Stimulated activated CD4-positive, alpha-beta T cell treated with anti-CD3 and anti-CD28 coated beads, Interleukin-15, amount 100 ng/mL, for 1 hour (primary cell): ENCODE measurements around the gene BNC1.
"Not testable (repeated sequence)": the region's sequence is repeated elsewhere in the genome, so short reads cannot be mapped to it uniquely, and the experiment has no call there.

Source experiments
- DNase-seq, 2 donors: peaks; one replicate each; pipeline ENCODE4 v3.0.0-alpha.2; 2020; ENCODE audit warnings: low read depth in 1 of 2, low spot score in 1 of 2

Gene BNC1

GRCh38 chr15:83299462-83299861 is 15.0 kb upstream of the BNC1 start:
- DNase-seq: no peak

- no peak for DNase-seq
These were observed 11.0 kb upstream of the BNC1 start for GRCh38 chr15:83295417-83295816.

- DNase-seq: no peak
These were observed 8.7 kb upstream of the BNC1 start for GRCh38 chr15:83293201-83293600.

GRCh38 chr15:83292317-83292716 is 7.9 kb upstream of the BNC1 start:
- DNase-seq: no peak

GRCh38 chr15:83290236-83290635 is 5.8 kb upstream of the BNC1 start:
- DNase-seq: no peak

- no peak for DNase-seq
These were observed 4.7 kb upstream of the BNC1 start for GRCh38 chr15:83289160-83289559.

GRCh38 chr15:83288381-83288801 is 3.9 kb upstream of the BNC1 start:
- DNase-seq: no peak

GRCh38 chr15:83287541-83288027 is 3.1 kb upstream of the BNC1 start:
- no peak for DNase-seq

- no peak for DNase-seq
These were observed 1.6 kb upstream of the BNC1 start for GRCh38 chr15:83285979-83286553.

GRCh38 chr15:83285284-83285978 is 967 bp upstream of the BNC1 start:
- no peak for DNase-seq

- no peak for DNase-seq
These were observed 478 bp downstream of the BNC1 start for GRCh38 chr15:83283813-83284558.

GRCh38 chr15:83283138-83283812 is 1.2 kb downstream of the BNC1 start:
- no peak for DNase-seq

GRCh38 chr15:83282776-83283137 is 1.7 kb downstream of the BNC1 start:
- no peak for DNase-seq

- no peak for DNase-seq
These were observed 2.3 kb downstream of the BNC1 start for GRCh38 chr15:83282141-83282540.

GRCh38 chr15:83278191-83278590 is 6.3 kb downstream of the BNC1 start:
- no peak for DNase-seq

- no peak for DNase-seq
These were observed 7.8 kb downstream of the BNC1 start for GRCh38 chr15:83276661-83277060.

GRCh38 chr15:83275412-83275811 is 9.1 kb downstream of the BNC1 start:
- DNase-seq: no peak

GRCh38 chr15:83270176-83270575 is 14.3 kb downstream of the BNC1 start:
- no peak for DNase-seq

- no peak for DNase-seq
These were observed 16.3 kb downstream of the BNC1 start for GRCh38 chr15:83268147-83268546.

- no peak for DNase-seq
These were observed 21.7 kb downstream of the BNC1 start for GRCh38 chr15:83262594-83263315.

GRCh38 chr15:83262181-83262580 is 22.3 kb downstream of the BNC1 start:
- DNase-seq: not testable (repeated sequence)
